Measurements from ENCODE around the gene KIR2DL3.

Gene KIR2DL3

DNA sequence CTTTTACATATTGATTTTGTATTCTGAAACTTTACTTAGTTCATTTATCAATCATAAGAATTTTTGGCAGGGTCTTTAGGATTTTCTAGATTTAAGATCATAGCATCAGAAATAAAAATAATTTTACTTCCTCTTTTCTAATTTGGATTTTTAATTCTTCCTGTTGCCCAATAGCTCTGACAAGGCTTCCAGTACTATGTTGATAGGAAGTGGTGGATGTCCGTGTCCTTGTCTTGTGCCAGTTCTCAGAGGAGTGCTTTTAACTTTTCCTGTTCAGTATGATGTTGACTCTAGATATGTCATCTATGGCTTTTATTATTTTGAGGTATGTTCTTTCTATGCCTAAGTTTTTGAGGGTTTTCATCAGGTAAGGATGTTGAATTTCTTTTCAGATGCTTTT lies 57.4 kb downstream of the KIR2DL3 start:
- no peak overlapping the region for H2AFZ ChIP-seq (ENCODE audit: low read length, unreplicated experiment)
- no peaks in the 10 kb centered on the region for H3K79me2 ChIP-seq (ENCODE audit: control insufficient read depth, insufficient read depth, low read length, unreplicated experiment)
- H3K27ac ChIP-seq (ENCODE audit: low read depth, low read length): no peak overlapping the region
- no peaks in the 10 kb centered on the region for H3K27me3 ChIP-seq (ENCODE audit: insufficient read depth, low read length)
- no peaks in the 10 kb centered on the region for H3K36me3 ChIP-seq (ENCODE audit: insufficient read depth, low read length)
- H3K4me3 ChIP-seq (ENCODE audit: low read depth, low read length): no peak overlapping the region
- H3K4me1 ChIP-seq (ENCODE audit: control insufficient read depth, insufficient read depth, low read length, unreplicated experiment): no peaks in the 10 kb centered on the region

Data from ACC112 (cell line).